ENCODE data around the gene KRT13.

DNA sequence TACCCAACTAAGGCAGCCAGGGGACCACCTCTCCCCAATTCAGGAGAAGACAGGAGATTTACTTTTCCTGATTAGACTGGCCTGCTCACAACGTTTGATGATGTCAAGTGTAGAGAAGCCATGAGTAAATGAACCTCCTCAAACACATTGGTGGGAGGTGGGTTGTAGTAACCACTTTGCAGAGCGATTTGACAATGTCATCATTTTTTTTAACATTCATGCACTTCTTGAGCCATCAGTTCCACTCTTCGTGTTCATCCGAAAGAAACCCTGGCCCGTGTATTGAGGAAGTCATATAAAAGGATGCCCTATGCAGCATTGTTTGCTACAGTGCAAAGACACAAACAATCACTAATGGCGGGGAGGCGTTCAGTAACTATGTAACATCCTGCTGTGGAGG, 28.2 kb upstream of the KRT13 start:
- TF ChIP-seq, protein P1, sequence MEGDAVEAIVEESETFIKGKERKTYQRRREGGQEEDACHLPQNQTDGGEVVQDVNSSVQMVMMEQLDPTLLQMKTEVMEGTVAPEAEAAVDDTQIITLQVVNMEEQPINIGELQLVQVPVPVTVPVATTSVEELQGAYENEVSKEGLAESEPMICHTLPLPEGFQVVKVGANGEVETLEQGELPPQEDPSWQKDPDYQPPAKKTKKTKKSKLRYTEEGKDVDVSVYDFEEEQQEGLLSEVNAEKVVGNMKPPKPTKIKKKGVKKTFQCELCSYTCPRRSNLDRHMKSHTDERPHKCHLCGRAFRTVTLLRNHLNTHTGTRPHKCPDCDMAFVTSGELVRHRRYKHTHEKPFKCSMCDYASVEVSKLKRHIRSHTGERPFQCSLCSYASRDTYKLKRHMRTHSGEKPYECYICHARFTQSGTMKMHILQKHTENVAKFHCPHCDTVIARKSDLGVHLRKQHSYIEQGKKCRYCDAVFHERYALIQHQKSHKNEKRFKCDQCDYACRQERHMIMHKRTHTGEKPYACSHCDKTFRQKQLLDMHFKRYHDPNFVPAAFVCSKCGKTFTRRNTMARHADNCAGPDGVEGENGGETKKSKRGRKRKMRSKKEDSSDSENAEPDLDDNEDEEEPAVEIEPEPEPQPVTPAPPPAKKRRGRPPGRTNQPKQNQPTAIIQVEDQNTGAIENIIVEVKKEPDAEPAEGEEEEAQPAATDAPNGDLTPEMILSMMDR (IDR thresholded peaks at IDR 0.05), result no peak
- no peak for TF ChIP-seq EZH2 (IDR thresholded peaks at IDR 0.05; ENCODE audit: borderline replicate concordance, insufficient read depth, low read depth, low read length, poor library complexity, severe bottlenecking)

Measured in B cell (primary cell).